Stimulated activated CD4-positive, alpha-beta T cell treated with anti-CD3 and anti-CD28 coated beads, Interleukin-1b, Interleukin-23, amount 100 ng/mL, for 24 hours (primary cell): ENCODE data around the gene DAAM2.
A peak's percentile ranks its signal among the peaks of the same experiment; 100 is the strongest.

Experiments
- DNase-seq, 4 experiments: peaks; one replicate each; pipeline ENCODE4 v3.0.0-alpha.2; 2020; ENCODE audit warnings: low read depth in 4 of 4, low spot score in 1 of 4

Gene DAAM2

DNA sequence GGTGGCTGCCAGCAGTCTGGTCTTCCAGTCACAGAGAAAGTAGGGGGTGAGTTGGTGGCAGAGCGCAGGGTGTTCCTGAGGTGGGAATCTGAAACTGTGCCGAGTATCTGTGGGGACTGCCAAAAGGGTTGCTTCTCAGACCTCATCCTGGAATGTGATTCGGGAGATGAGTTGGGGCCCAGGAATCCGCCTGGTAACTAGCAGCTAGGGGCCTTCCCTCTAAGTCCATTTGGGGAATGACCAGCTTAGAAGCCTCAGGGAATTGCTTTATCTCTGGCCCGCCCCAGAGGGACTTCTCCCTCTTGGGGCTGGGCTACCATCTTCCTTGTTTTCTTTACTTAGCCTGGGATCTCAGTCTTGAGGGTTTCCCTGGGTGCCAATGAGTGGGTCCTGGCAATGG lies 92.5 kb downstream of the DAAM2 start:
- DNase-seq = no peak

GRCh38 chr6:39885691-39886090 lies 93.5 kb downstream of the DAAM2 start:
- no peak for DNase-seq

DNA sequence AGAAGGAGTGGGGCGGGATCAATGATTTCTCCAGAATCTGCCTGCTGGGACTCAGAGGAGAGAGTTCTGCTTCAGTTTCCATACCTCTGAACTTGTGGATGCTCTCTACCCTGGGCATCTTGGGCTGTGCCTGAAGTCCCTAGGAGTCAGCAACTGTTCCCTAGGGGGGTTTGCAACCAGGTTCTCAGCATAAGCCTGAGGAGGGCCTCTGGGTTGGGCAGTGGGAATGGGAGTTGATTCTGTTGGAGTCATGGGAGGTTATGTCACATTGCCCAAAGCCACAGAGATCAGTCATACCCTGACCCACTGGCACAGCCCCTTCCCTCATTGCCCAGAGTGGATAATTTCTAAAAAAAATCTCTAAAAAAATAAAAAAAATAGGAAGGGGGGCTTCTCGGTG lies 94.7 kb downstream of the DAAM2 start:
- DNase-seq = no peak

GRCh38 chr6:39887692-39888450 lies 95.7 kb downstream of the DAAM2 start:
- DNase-seq = no peak

DNA sequence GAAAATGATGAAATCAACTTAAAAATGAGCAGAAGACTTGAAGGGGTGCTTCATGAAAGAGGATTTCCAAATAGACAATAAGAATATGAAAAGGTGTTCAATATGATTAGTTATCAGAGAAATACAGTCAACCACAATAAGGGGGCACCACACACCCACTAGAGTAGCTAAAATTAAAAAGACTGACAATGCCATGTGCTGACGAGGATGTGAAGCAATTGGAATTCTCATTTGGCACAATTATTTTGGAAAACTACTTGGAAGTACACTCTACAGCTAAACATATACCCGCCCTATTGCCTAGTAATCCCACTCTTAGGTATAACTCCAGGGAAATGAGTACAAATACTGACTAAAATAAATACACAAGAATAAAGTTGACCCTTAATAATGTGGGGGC lies 97.1 kb downstream of the DAAM2 start:
- no peak for DNase-seq

GRCh38 chr6:39891353-39891752 lies 99.2 kb downstream of the DAAM2 start:
- no peak for DNase-seq

DNA sequence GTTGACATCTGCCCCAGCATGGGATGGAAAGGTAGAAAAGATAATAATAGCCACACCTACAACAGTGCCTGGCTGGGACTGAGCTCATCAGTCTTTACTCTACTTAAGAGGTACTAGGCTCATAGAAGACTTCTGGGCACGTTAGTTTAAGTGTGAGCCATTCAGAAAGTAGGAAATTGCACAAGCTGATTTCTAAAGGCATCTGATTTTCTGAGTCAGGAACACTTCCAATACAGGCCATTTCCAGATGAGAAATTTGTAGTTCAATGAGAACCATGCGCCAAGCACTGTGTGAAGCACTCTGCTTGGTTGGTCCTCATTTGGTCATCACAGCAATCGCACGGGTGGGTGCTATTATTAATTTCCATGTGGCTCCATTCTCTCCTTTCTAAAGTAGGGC lies 99.8 kb downstream of the DAAM2 start:
- no peak for DNase-seq

DNA sequence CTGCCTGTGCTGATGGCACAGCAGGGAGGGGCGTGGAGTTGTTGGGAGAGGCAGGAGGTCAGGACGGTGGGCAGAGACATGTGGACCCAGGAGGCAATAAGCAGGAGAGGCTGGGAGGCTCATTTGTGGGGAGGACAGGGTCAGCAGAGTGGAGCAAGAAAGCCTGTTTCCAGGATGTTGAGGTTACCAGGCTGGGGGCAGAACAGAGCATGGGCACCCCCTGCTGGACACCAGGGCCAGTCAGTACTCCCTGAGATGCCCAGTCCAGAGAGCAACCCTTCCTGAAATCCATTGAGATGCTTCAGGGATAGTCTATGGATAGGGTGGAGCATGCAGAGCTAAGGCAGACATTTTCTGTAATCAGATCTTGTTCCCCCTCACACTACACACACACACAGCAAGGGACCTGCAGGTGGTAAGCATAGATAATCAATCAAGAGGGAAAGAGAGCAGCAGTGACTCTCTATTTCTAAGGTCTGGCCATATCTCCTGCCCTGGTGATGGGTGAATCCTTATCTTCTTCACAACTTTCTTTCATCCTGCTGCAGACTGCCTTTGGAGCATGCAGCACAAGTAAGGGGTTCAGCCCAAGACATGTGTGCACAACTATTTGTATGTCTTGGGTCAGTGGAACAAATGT lies 100.4 kb downstream of the DAAM2 start:
- DNase-seq = peak in 1 of 4 experiments; percentile 2

GRCh38 chr6:39893286-39893685 lies 101.1 kb downstream of the DAAM2 start:
- DNase-seq = no peak

GRCh38 chr6:39896701-39897100 lies 104.5 kb downstream of the DAAM2 start:
- DNase-seq = no peak

GRCh38 chr6:39897698-39898097 lies 105.5 kb downstream of the DAAM2 start:
- no peak for DNase-seq

- DNase-seq = no peak
Observed at GRCh38 chr6:39898625-39899024, 106.4 kb downstream of the DAAM2 start.

- no peak for DNase-seq
Observed at GRCh38 chr6:39899554-39900295, 107.5 kb downstream of the DAAM2 start.

GRCh38 chr6:39901116-39901655 lies 109.0 kb downstream of the DAAM2 start:
- DNase-seq = no peak

DNA sequence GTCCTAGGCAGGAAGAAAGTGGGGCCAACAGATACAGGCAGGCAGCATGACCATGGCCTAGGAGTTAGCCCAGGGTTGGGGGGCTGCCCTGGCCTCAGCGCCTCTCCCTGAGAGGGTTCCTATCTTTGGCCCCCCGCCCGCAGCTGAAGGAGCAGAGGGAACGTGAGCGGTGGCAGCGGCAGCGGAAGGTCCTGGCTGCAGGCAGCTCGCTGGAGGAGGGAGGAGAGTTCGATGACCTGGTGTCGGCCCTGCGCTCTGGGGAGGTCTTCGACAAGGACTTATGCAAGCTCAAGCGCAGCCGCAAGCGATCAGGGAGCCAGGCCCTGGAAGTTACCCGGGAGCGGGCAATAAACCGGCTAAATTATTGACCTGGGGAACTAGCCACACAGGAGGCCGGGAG lies 109.5 kb downstream of the DAAM2 start:
- DNase-seq = no peak

- DNase-seq = no peak
Observed at GRCh38 chr6:39902136-39902535, 110.0 kb downstream of the DAAM2 start.

DNA sequence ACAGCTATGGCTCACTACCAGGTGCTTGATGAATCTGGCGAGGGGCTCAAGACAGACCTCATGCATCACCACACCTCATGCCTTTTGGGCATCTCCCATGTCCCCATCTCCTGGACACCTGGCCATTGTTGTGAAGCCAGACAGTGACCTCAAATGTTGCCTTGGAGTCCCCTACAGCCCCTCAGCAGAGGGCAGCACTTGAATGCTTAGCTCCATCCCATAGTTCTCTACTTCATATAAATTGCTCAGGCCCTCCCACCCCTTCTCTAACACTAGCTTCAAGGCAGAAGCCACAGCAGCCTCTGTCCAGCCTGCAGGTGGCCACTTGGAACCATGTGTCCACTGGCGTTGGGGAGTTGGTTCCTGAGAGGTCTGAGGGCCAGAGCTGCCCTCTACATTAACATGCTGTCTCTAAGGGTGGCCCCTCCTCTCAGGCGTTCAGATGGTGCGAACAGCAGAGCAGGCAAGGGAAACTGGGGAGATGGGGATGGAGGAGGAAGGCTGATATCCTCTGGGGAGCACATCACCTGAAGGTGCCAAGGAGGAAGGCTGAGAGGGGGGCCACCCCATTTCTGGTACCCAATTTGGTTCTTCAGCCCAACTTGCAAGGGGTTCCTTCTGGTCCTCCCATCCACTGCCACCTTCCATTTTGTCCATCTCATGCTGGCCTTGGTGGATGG lies 110.8 kb downstream of the DAAM2 start:
- DNase-seq = no peak

- DNase-seq = no peak
Observed at GRCh38 chr6:39903656-39904055, 111.5 kb downstream of the DAAM2 start.

DNA sequence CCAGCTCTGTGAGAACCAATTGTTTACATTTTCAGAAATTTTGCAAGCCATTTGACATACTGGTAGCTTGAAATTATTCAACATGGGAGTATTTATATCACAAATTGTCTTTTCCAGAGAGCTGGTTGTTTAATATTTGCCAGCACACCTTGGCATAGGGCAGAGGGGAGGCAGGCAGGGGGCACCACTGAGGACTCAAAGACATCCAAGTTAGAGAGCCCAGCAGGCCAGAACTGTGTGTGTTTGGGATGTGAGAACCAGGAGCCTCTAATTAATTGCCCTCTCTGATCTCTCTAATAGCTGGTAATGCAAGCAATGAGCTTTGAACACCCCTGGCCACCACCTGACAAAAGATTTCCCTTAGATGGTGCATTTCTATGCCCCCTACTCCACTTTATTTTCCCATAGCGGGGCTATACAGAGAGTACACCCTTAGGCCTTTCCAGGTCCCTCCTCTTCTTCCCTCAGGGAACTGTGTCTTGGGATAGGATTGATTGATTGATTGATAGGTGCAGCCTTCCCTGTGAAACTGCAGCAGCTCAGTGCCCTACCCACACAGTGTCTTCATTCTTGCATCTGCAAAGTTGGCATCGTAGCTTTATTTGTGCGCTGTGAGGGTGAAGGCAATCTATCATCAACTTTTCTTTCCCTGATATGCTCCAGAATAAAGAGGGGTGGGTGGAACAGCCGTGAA lies 112.9 kb downstream of the DAAM2 start:
- DNase-seq = no peak

GRCh38 chr6:39905640-39905975 lies 113.4 kb downstream of the DAAM2 start:
- DNase-seq = no peak

GRCh38 chr6:39906318-39906761 lies 114.2 kb downstream of the DAAM2 start:
- DNase-seq = no peak
